ENCODE results near the gene ACMSD.

GRCh38 chr2:134861173-134861572 lies 22.8 kb downstream of the ACMSD start:
- no peak for TF ChIP-seq CTCF (IDR thresholded peaks at IDR 0.05)
- no peak for TF ChIP-seq POLR2A (IDR thresholded peaks at IDR 0.05)
- TF ChIP-seq EP300 (IDR thresholded peaks at IDR 0.05): no peak

Measured in tibial nerve (tissue), 4 donors.